CD14-positive monocyte (primary cell): ENCODE data around the gene INO80E. TPM values are rescaled to one million over a fixed set of nuclear protein-coding genes. Genes with fewer than 3 reads are reported as not detected.
A peak's percentile ranks its signal among the peaks of the same experiment; 100 is the strongest.

Source experiments
- DNase-seq, 3 donors: peaks; one replicate each; pipeline ENCODE4 v3.0.0-alpha.2; 2011 to 2022
- H2AFZ ChIP-seq: 2 replicates; pipeline ENCODE4 v1.6.0; 2012; ENCODE audit warnings: mild to moderate bottlenecking, low read depth, low read length, inconsistent platforms; ENCODE audit not compliant: insufficient read depth, poor library complexity, severe bottlenecking
- H3K27ac ChIP-seq, 2 donors: 1 replicate in 1 of 2; 2 replicates in 1 of 2; pipeline ENCODE4 v1.5.1; 2012 to 2013; ENCODE audit warnings: low read length in 2 of 2, control low read depth in 1 of 2, inconsistent platforms in 1 of 2, low read depth in 1 of 2, mild to moderate bottlenecking in 1 of 2
- H3K27me3 ChIP-seq, 2 donors: one replicate each; pipeline versions ENCODE4 v1.6.0 to v1.6.1; 2011 to 2013; ENCODE audit warnings: low read length in 2 of 2; ENCODE audit not compliant: control insufficient read depth in 2 of 2, insufficient read depth in 2 of 2
- H3K36me3 ChIP-seq, 2 donors: replicated peaks in 1 of 2; 1 replicate in 1 of 2; 2 replicates in 1 of 2; pipeline versions ENCODE4 v1.5.1 to v1.6.1; 2012 to 2013; ENCODE audit warnings: low read length in 2 of 2, control low read depth in 1 of 2, inconsistent platforms in 1 of 2, mild to moderate bottlenecking in 1 of 2; ENCODE audit not compliant: insufficient read depth in 2 of 2, control insufficient read depth in 1 of 2
- H3K4me1 ChIP-seq, 2 donors: 1 replicate in 1 of 2; 2 replicates in 1 of 2; pipeline versions ENCODE4 v1.5.1 to v1.6.1; 2012 to 2013; ENCODE audit warnings: low read length in 2 of 2, control low read depth in 1 of 2, inconsistent platforms in 1 of 2, mild to moderate bottlenecking in 1 of 2, moderate library complexity in 1 of 2; ENCODE audit not compliant: insufficient read depth in 2 of 2, control insufficient read depth in 1 of 2
- H3K4me2 ChIP-seq: replicated peaks from 2 replicates; pipeline ENCODE3; 2012; ENCODE audit warnings: low read length, moderate library complexity, mild to moderate bottlenecking; ENCODE audit not compliant: poor library complexity, severe bottlenecking; ENCODE audit errors: extremely low read depth
- H3K4me3 ChIP-seq, 3 experiments: fragments of 200-600 bp in 1 of 3; sonication (generic) in 1 of 3; replicated peaks in 1 of 3; 1 replicate in 2 of 3; 2 replicates in 1 of 3; pipeline ENCODE4 v1.5.1; 2011 to 2013; ENCODE audit warnings: low read length in 3 of 3, mild to moderate bottlenecking in 3 of 3, control low read depth in 2 of 3, low read depth in 2 of 3, inconsistent platforms in 1 of 3, moderate library complexity in 1 of 3
- H3K79me2 ChIP-seq: 2 replicates; pipeline ENCODE4 v1.6.0; 2012; ENCODE audit warnings: mild to moderate bottlenecking, control low read depth, inconsistent platforms, low read length, moderate library complexity; ENCODE audit not compliant: insufficient read depth
- H3K9ac ChIP-seq: 2 replicates; pipeline ENCODE4 v1.6.0; 2017; ENCODE audit warnings: low read length, mild to moderate bottlenecking; ENCODE audit not compliant: insufficient read depth, poor library complexity, severe bottlenecking
- H3K9me3 ChIP-seq, 2 donors: replicated peaks in 1 of 2; 1 replicate in 1 of 2; 2 replicates in 1 of 2; pipeline versions ENCODE4 v1.5.1 to v1.6.1; 2012 to 2013; ENCODE audit warnings: low read length in 2 of 2, control low read depth in 1 of 2; ENCODE audit not compliant: control insufficient read depth in 1 of 2, insufficient read depth in 1 of 2
- H4K20me1 ChIP-seq: 2 replicates; pipeline ENCODE4 v1.6.0; 2012; ENCODE audit warnings: mild to moderate bottlenecking, low read length, control low read depth, moderate library complexity; ENCODE audit not compliant: insufficient read depth
- H3K27ac Mint-ChIP-seq, 7 donors: one replicate each; pipeline ENCODE4 v1.8.0; 2020; ENCODE audit warnings: mild to moderate bottlenecking in 7 of 7, mixed read lengths in 7 of 7, moderate library complexity in 6 of 7, inconsistent platforms in 2 of 7
- H3K27me3 Mint-ChIP-seq, 3 donors: one replicate each; pipeline ENCODE4 v1.8.0; 2021 to 2022; ENCODE audit warnings: low read depth in 3 of 3, mild to moderate bottlenecking in 3 of 3, mixed read lengths in 3 of 3, moderate library complexity in 3 of 3, inconsistent platforms in 1 of 3
- H3K36me3 Mint-ChIP-seq, 2 donors: one replicate each; pipeline ENCODE4 v1.8.0; 2020; ENCODE audit warnings: mixed read lengths in 2 of 2, inconsistent platforms in 1 of 2, mild to moderate bottlenecking in 1 of 2
- H3K4me1 Mint-ChIP-seq: one replicate; pipeline ENCODE4 v1.8.0; 2020; ENCODE audit warnings: mild to moderate bottlenecking, mixed read lengths
- H3K4me3 Mint-ChIP-seq, 2 donors: one replicate each; pipeline ENCODE4 v1.8.0; 2020; ENCODE audit warnings: mild to moderate bottlenecking in 2 of 2, mixed read lengths in 2 of 2, moderate library complexity in 1 of 2
- H3K9me3 Mint-ChIP-seq, 7 donors: one replicate each; pipeline ENCODE4 v1.8.0; 2020 to 2022; ENCODE audit warnings: mixed read lengths in 7 of 7, mild to moderate bottlenecking in 6 of 7, moderate library complexity in 6 of 7, inconsistent platforms in 2 of 7
- WGBS: methylation state at CpG from one replicate; pipeline ENCODE4 v1.1.5; 2013; ENCODE audit warnings: missing lambda C conversion rate; ENCODE audit not compliant: insufficient coverage; 5-methylcytosine and 5-hydroxymethylcytosine counted together
- intact Hi-C, 2 donors: fragments of 100-400 bp; cut with micrococcal nuclease; formaldehyde crosslinking; loops; one replicate each; pipeline versions ENCODE4 v1.15.0 to v1.15.1; 2023
- polyA plus RNA-seq, 3 donors: library from polyadenylated mRNA; depleted of rRNA in 1 of 3; unstranded in 2 of 3; stranded (reverse) in 1 of 3; fragments of 300-500 nt in 2 of 3; fragments of >200 nt in 1 of 3; fragmentation: Illumina TruSeq in 2 of 3; gene quantifications; 1 replicate in 2 of 3; 2 replicates in 1 of 3; pipeline ENCODE4 v1.2.3, GENCODE V29; 2012 to 2021
- TF ChIP-seq, protein P1 (sequence below): fragments of 200-600 bp; IDR thresholded peaks from one replicate; pipeline ENCODE4 v1.8.0; 2022; ENCODE audit warnings: antibody characterized with exemption, mild to moderate bottlenecking

Gene INO80E
- polyA plus RNA-seq, 3 donors: 2.8 to 57.6 (median 3.5) TPM

GRCh38 chr16:29975134-29975538 lies 20.9 kb upstream of the INO80E start:
- peaks cover 46% of the 10 kb centered on the region for H3K79me2 ChIP-seq
- no peak for DNase-seq
- H3K36me3 ChIP-seq: peaks cover 41 to 47% of the 10 kb centered on the region in 2 donors
- H3K27me3 Mint-ChIP-seq: peaks cover 0 to 5% (median 0%) of the 10 kb centered on the region in 3 donors
- intact Hi-C loops: loop anchor here in 1 of 2 donors (10.0 kb wide), 1 partner anchor 110 kb away; the partner anchor contains the start of gene CDIPT
- peak overlapping the region in 1 of 2 donors; percentile 77 for H3K27ac ChIP-seq
- WGBS: 72% methylated on average over 4 of the region's 5 CpGs
- H3K4me2 ChIP-seq: peak overlapping the region; percentile 100
- peaks cover 31 to 43% of the 10 kb centered on the region in 2 donors for H3K4me1 ChIP-seq
- peaks cover 38% of the 10 kb centered on the region for H3K4me1 Mint-ChIP-seq
- peak overlapping the region; percentile 83 for H3K9ac ChIP-seq
- TF ChIP-seq, protein P1, sequence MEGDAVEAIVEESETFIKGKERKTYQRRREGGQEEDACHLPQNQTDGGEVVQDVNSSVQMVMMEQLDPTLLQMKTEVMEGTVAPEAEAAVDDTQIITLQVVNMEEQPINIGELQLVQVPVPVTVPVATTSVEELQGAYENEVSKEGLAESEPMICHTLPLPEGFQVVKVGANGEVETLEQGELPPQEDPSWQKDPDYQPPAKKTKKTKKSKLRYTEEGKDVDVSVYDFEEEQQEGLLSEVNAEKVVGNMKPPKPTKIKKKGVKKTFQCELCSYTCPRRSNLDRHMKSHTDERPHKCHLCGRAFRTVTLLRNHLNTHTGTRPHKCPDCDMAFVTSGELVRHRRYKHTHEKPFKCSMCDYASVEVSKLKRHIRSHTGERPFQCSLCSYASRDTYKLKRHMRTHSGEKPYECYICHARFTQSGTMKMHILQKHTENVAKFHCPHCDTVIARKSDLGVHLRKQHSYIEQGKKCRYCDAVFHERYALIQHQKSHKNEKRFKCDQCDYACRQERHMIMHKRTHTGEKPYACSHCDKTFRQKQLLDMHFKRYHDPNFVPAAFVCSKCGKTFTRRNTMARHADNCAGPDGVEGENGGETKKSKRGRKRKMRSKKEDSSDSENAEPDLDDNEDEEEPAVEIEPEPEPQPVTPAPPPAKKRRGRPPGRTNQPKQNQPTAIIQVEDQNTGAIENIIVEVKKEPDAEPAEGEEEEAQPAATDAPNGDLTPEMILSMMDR: no peak
- H3K27me3 ChIP-seq: no peaks in the 10 kb centered on the region
- H4K20me1 ChIP-seq: peaks cover 47% of the 10 kb centered on the region
- H3K9me3 ChIP-seq: no peaks in the 10 kb centered on the region
- H3K27ac Mint-ChIP-seq: peak overlapping the region in 4 of 7 donors; percentile 68 to 96 (median 92)
- peaks cover 0 to 3% (median 0%) of the 10 kb centered on the region in 7 donors for H3K9me3 Mint-ChIP-seq
- H3K4me3 Mint-ChIP-seq: peak overlapping the region; percentile 91 to 94
- H2AFZ ChIP-seq: peak overlapping the region; percentile 98
- H3K36me3 Mint-ChIP-seq: peaks cover 36 to 56% of the 10 kb centered on the region in 2 donors
- peak overlapping the region; percentile 79 to 100 (median 98) for H3K4me3 ChIP-seq

DNA sequence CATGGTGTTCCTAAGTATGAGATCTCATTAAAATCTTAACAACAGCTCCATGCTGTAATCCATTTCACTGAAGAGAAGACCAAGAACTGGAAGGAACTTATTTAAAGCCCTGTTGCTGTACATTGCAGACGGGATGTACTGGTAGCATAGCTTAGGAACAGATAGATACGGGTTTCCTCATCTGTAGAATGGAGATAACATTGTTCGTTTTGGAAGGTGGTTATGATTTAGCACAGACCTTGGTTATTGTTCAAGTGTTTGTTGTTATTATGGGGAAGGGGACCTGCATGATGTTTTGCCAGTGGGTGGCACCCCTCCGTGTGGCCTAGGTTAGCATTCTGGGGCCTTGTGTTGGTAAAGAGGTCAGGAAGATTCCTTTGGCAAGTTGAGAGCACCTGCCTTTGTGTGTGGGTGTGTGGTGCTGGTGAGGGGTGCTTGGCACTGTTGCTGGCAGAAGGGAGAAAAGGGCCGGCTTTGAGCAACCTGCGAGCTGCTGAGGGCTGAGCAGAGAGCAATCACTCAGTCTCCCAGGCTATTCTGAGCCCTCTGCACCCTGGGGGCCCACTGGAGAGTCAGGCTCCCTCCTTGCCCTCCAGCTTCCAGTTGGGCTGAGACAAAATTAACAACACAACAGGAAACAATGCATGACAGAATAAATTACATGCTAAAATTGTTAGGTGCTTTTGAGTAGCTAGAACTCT lies 20.1 kb upstream of the INO80E start:
- Histone ChIP-seq H3K9me3 (no peaks in the 10 kb centered on the region), H2AFZ (no peak overlapping the region), H3K79me2 (peaks cover 46% of the 10 kb centered on the region), H3K4me3 (peak overlapping the region in 1 of 3 experiments; percentile 100), H3K27ac (peak overlapping the region in 1 of 2 donors; percentile 11), H3K4me2 (peak overlapping the region; percentile 100), H3K36me3 (peaks cover 46 to 55% of the 10 kb centered on the region in 2 donors), H3K9ac (no peak overlapping the region), H3K4me1 (peaks cover 31 to 43% of the 10 kb centered on the region in 2 donors), H3K27me3 (no peaks in the 10 kb centered on the region), H4K20me1 (peaks cover 47% of the 10 kb centered on the region)
- Mint-ChIP-seq H3K4me3 (no peak overlapping the region), H3K36me3 (peaks cover 41 to 54% of the 10 kb centered on the region in 2 donors), H3K9me3 (peaks cover 0 to 2% (median 0%) of the 10 kb centered on the region in 7 donors), H3K27me3 (peaks cover 0 to 5% (median 0%) of the 10 kb centered on the region in 3 donors), H3K27ac (peak overlapping the region in 4 of 7 donors; percentile 30 to 80 (median 66)), H3K4me1 (peaks cover 38% of the 10 kb centered on the region)
- intact Hi-C loops: loop anchor here in 1 of 2 donors (10.0 kb wide), 1 partner anchor 111 kb away; the partner anchor contains the start of gene CDIPT
- DNase-seq: no peak
- TF ChIP-seq, protein P1: no peak
- WGBS: 47% methylated on average over 4 of the region's 6 CpGs
